ENCODE measurements around the gene DCAF16. TPM values are rescaled to one million over a fixed set of nuclear protein-coding genes. Genes with fewer than 3 reads are reported as not detected.
A peak's percentile ranks its signal among the peaks of the same experiment; 100 is the strongest.

Gene DCAF16
- total and polyA plus RNA-seq, 2 donors (not counting 3 experiments of a cell fraction or from before 2014, with no cell fraction given), result 13.8 to 35.0 TPM

DNA sequence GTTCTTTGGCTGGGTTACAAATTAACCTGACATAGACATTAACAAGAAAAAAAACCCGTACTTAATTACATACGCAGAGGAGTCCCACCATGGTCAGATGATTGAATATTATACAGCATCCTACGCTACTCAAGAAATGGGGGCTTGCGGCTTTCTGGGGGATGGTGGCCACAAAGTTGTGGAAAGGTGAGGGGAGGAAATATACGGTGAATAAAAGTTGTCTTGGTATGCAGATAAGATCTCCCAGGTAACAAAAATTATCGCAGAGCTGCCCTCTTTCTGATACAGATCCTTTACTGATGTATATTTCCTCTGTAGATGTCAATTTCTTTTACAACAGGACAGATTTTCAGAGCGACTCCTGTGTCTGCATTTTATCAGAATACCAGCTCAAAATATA lies 890 bp downstream of the DCAF16 start:
- no peaks in the 10 kb centered on the region for H3K9me1 ChIP-seq (replicated peaks; ENCODE audit: control insufficient read depth, extremely low read depth, insufficient read depth, low read length)
- FAIRE-seq, result no peak
- ChIA-PET POLR2A (no interaction called here), CTCF (interaction anchor here (1.1 to 5.2 kb wide), 5 partner anchors 195 to 785 kb away, joined by 3 to 50 read pairs (median 4); partner anchors contain the start of gene MED28)
- H4K20me1 ChIP-seq (replicated peaks; ENCODE audit: control insufficient read depth, extremely low read depth, insufficient read depth, low read length), result peaks cover 2% of the 10 kb centered on the region
- no TSS peak for BruUV-seq (replicated peaks)
- peaks cover 0 to 5% of the 10 kb centered on the region in 2 experiments for H3K36me3 ChIP-seq (ENCODE audit: control insufficient read depth in 2 of 2, extremely low read depth in 1 of 2, insufficient read depth in 2 of 2, low read length in 2 of 2)
- H3K4me1 ChIP-seq (ENCODE audit: control insufficient read depth, extremely low read depth, insufficient read depth, low read length), result peaks cover 45% of the 10 kb centered on the region
- H3K27ac ChIP-seq (ENCODE audit: insufficient read depth, low read depth, low read length), result peak overlapping the region; percentile 65
- no peak overlapping the region for H2AFZ ChIP-seq (ENCODE audit: low read depth, low read length)
- no peaks in the 10 kb centered on the region for H3K9me3 ChIP-seq (replicated peaks; ENCODE audit: control insufficient read depth, insufficient read depth, low read length)
- H3K4me3 ChIP-seq (replicated peaks in 1 of 3; ENCODE audit: insufficient read depth in 1 of 3, low read depth in 1 of 3, low read length in 3 of 3), result peak overlapping the region; percentile 47 to 97 (median 74)
- H3K79me2 ChIP-seq (ENCODE audit: control insufficient read depth, insufficient read depth, low read length), result peaks cover 95% of the 10 kb centered on the region
- peak; percentile 14 for DNase-seq (ENCODE audit: low read depth, low spot score)
- intact Hi-C loops (cut with micrococcal nuclease) (loop anchor here (1.0 to 5.0 kb wide), 7 partner anchors 172 to 723 kb away; partner anchors contain the start of genes LAP3 and MED28), dilution Hi-C loops (cut with MboI; ENCODE audit: extremely low pct_ligation_motif_present, low sequenced_read_pairs) (no loop called here)
- peak overlapping the region; percentile 83 for H3K9ac ChIP-seq (replicated peaks; ENCODE audit: extremely low read depth, insufficient read depth, low read length)
- H3K27me3 ChIP-seq (ENCODE audit: control insufficient read depth in 2 of 2, insufficient read depth in 2 of 2, low read length in 2 of 2), result no peaks in the 10 kb centered on the region
- peak overlapping the region; percentile 98 for H3K4me2 ChIP-seq (ENCODE audit: insufficient read depth, low read length)
- TF ChIP-seq POLR2AphosphoS5 (IDR thresholded peaks at IDR 0.05; ENCODE audit: insufficient read depth, low read depth, low read length) (no peak), FOS (IDR thresholded peaks at IDR 0.05; ENCODE audit: borderline replicate concordance, insufficient read depth, low read length) (no peak), MYC (IDR thresholded peaks at IDR 0.05; ENCODE audit: low read depth, low read length) (no peak), GATA2 (IDR thresholded peaks at IDR 0.05; ENCODE audit: insufficient read depth, insufficient read length, low read depth, low read length) (peak; percentile 54), EZH2 (IDR thresholded peaks at IDR 0.05; ENCODE audit: borderline replicate concordance, low read depth, low read length, severe bottlenecking) (no peak), POLR2A (IDR thresholded peaks at IDR 0.05; ENCODE audit: low read depth, low read length) (no peak), JUN (IDR thresholded peaks at IDR 0.05; ENCODE audit: borderline replicate concordance, insufficient read depth, insufficient read length, low read depth) (no peak)
- TF ChIP-seq, protein P1, sequence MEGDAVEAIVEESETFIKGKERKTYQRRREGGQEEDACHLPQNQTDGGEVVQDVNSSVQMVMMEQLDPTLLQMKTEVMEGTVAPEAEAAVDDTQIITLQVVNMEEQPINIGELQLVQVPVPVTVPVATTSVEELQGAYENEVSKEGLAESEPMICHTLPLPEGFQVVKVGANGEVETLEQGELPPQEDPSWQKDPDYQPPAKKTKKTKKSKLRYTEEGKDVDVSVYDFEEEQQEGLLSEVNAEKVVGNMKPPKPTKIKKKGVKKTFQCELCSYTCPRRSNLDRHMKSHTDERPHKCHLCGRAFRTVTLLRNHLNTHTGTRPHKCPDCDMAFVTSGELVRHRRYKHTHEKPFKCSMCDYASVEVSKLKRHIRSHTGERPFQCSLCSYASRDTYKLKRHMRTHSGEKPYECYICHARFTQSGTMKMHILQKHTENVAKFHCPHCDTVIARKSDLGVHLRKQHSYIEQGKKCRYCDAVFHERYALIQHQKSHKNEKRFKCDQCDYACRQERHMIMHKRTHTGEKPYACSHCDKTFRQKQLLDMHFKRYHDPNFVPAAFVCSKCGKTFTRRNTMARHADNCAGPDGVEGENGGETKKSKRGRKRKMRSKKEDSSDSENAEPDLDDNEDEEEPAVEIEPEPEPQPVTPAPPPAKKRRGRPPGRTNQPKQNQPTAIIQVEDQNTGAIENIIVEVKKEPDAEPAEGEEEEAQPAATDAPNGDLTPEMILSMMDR (IDR thresholded peaks at IDR 0.05; ENCODE audit: extremely low read depth in 1 of 2, insufficient read depth in 1 of 2, low read depth in 1 of 2, low read length in 2 of 2), result no peak
- TF ChIP-seq, protein P2, sequence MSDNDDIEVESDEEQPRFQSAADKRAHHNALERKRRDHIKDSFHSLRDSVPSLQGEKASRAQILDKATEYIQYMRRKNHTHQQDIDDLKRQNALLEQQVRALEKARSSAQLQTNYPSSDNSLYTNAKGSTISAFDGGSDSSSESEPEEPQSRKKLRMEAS (IDR thresholded peaks at IDR 0.05; ENCODE audit: insufficient read depth, insufficient read length), result no peak

All from endothelial cell of umbilical vein (primary cell).